GM12874 (cell line): Measurements from ENCODE around the gene TAF9B.

ENCODE experiments used
- TF ChIP-seq, protein P1 (sequence below): IDR thresholded peaks from 2 replicates; pipeline ENCODE4 v1.5.1; 2011; ENCODE audit warnings: low read depth, mild to moderate bottlenecking, control low read depth, low read length, moderate library complexity; ENCODE audit not compliant: insufficient read depth

Gene TAF9B

DNA sequence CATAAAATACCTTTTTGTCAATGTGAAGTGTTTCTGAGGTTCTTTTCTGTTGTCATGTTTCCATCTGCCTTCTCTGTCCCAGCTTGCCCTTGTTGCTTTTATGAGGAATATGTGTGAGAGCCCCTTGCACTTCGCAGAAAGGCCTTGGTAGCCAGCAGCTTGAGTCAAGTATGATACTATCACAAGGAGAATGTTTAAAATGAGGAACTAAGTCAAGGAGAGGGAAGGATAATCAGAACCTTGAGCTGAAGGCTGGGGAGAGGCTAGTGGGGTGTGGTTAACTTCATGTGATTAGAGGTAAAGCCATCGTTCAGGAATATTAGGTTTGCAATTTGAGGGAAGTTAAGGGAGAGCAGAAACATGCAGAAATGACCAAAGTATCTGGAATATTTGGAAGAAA is 22.7 kb downstream of the TAF9B start:
- TF ChIP-seq, protein P1, sequence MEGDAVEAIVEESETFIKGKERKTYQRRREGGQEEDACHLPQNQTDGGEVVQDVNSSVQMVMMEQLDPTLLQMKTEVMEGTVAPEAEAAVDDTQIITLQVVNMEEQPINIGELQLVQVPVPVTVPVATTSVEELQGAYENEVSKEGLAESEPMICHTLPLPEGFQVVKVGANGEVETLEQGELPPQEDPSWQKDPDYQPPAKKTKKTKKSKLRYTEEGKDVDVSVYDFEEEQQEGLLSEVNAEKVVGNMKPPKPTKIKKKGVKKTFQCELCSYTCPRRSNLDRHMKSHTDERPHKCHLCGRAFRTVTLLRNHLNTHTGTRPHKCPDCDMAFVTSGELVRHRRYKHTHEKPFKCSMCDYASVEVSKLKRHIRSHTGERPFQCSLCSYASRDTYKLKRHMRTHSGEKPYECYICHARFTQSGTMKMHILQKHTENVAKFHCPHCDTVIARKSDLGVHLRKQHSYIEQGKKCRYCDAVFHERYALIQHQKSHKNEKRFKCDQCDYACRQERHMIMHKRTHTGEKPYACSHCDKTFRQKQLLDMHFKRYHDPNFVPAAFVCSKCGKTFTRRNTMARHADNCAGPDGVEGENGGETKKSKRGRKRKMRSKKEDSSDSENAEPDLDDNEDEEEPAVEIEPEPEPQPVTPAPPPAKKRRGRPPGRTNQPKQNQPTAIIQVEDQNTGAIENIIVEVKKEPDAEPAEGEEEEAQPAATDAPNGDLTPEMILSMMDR, result no peak

DNA sequence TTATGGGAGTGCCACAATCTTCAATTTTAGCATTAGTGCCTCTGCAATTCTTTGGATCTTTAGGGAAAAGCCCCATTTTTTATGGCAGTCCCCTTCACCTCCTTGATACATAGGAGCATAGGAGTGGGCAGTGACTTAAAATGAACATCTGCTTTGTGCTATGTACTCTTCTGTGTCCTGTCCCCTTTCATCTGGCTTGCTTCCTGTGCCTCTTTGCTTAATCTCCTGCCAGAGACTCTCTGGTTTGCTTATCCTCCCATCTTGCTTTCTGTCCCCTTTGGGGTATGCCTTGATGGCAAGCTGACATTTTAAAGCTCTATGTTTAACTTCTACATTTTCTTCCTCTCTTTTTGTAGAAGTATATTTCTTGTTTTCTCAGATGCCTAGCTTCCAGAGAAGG is 23.1 kb downstream of the TAF9B start:
- TF ChIP-seq, protein P1, result no peak

DNA sequence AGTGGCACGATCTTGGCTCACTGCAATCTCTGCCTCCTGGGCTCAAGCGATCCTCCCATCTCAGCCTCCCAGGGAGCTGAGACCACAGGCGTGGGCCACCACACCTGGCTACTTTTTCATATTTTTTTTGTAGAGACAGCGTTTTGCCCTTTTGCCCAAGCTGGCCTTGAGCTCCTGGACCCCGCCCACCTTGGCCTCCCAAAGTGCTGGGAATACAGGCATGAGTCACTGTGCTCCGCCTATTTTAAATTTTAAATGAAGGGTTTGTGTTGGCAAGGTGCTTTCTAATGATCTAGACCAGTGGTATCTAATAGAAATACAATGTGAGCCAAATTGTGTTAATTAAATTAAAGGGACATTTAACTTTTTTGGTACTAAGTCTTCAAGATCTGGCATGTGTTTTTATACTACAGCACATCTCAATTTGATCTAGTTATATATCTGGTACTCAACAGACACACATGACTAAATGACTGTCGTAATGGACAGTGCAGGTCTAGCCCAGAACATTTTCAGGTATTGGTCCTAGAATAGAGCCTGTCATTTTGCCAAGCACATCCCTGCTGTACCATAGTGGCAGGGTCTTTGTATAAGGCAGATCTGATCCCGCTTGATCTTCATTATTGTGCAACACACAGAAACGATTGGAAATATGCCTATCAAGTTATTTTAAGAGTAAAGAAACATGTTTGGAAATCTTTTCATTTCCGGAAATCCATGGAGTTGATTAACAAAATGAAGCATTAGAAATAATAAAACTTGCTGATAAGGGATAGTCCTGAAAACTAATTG is 28.1 kb downstream of the TAF9B start:
- TF ChIP-seq, protein P1, result no peak

DNA sequence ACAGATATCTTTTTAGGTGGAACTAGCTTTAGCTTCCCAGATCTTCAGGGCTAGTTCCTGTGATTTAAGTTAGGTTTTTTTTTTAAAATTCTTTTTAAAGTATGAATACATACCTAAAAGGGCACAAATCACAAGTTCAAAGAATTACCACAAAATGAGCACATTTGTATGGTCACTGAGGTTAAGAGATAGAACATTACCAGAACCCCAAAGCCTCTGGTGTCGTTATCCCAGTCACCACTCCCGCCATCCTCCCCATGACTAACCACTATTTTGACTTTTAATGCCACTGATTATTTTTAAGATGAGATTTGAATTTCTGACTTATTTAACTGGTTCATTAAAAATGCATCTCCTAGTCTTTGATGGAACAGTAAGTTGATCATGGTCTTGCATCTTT is 30.0 kb downstream of the TAF9B start:
- TF ChIP-seq, protein P1, result no peak

DNA sequence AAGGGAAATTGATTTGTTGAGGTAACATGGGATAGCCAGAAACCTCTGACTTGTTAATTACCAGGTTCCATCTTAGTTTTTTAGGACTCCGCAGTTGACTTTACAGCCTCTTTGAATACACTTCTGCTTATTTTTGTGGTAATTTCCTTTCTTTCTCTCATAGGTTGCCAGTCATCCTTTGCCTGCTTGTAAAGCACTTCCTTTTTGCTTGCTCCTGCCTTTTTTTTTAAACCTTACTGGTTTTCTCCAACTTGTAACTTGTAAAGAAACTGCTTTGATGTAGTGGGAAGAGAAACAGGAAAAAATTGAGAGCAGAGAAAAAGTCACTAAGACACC is 32.8 kb downstream of the TAF9B start:
- TF ChIP-seq, protein P1, result no peak

DNA sequence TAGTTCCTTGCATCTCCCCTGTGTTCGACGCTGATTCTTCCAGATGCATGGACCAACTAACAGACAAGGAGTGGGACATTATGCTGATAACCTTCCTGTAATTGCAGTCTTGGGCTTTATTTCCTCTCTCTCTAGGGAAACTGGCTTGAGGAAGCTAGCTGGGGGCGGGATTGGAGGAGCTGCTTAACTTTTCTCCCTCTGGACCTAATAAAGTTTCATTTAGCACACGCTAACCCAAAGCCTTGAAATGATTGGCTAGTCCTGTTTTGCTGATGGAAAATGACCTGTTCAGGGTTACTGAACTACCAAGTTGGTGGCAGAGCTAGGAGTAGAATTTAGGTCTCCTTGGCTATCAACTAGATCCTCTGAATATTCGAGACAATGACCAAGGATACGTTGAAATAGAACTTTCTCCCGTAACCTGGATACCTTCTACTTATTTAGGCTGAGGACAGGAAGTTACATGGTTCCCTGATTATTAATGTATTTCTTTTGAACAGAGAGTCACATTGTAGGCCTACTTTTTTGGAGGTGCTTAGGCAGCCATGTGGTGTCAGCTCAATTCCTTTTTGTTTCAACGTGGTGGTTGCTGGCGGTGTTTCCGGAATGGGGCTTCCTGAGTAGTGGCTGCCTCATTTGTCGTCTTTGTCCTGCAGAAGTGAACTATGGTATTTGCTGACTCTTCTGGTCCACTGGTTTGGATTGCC is 33.4 kb downstream of the TAF9B start:
- TF ChIP-seq, protein P1, result no peak

DNA sequence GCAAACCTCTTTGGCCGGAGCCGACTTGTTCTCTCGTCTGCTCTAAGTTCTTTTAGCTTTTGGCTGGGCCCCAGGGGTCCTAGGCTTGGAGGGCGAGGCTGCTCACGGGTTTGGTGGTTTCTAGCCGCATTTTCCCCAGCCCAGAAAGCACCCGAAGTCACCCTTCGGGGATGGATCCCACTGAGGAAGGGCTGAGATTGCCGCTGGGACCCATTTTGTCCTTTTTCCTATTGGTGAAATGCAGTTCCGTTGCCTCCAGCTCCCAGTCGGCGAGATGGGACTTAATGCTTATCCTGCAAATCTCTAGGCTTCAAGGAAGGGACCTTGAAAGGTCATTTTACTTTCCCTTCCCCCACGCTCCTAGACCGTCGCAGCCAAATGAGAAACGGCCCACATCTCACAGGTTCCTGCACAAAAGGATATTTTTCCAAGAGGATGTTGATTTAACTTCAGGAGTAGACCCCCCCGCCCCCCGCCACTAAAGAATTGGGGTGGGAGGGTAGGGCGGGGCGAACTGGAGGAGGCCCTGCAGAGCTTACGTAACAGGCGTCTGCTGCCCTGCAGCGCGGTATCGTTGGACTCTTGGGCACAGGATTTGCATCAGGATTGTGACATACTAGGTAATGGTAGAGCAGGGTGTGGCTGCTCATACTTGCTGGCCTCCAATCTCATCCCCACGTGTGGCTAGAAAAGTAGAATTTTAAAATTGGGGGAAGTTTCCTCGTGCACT is 34.8 kb downstream of the TAF9B start:
- TF ChIP-seq, protein P1, result no peak
